Activated CD8-positive, alpha-beta memory T cell treated with anti-CD3 and anti-CD28 coated beads, Interleukin-2, amount 10 ng/mL, durations not matched to agents 7 days and 5 days (primary cell): ENCODE measurements around the gene UIMC1. TPM values are rescaled to one million over a fixed set of nuclear protein-coding genes. Genes with fewer than 3 reads are reported as not detected.

ENCODE experiments used
- ATAC-seq: fragments of 150-1000 bp; cut with Tn5 transposase; one replicate; pipeline ENCODE4 v1.10.0; 2021; ENCODE audit warnings: moderate library complexity
- CTCF ChIA-PET: fragments of 350-600 bp; sonication (Branson Sonifier 250); formaldehyde crosslinking; loops from one replicate; lab custom pipeline; 2021; ENCODE audit warnings: antibody characterized with exemption; lab: Charles Lee
- DNase-seq: peaks from one replicate; pipeline ENCODE4 v3.0.0-alpha.2; 2020
- H3K27ac Mint-ChIP-seq: one replicate; pipeline ENCODE4 v1.8.0; 2021; ENCODE audit warnings: mild to moderate bottlenecking, mixed read lengths
- H3K27me3 Mint-ChIP-seq: one replicate; pipeline ENCODE4 v1.8.0; 2021; ENCODE audit warnings: mixed read lengths
- H3K36me3 Mint-ChIP-seq: one replicate; pipeline ENCODE4 v1.8.0; 2021; ENCODE audit warnings: mild to moderate bottlenecking, mixed read lengths
- H3K4me1 Mint-ChIP-seq: one replicate; pipeline ENCODE4 v1.8.0; 2021; ENCODE audit warnings: mixed read lengths
- H3K4me3 Mint-ChIP-seq: one replicate; pipeline ENCODE4 v1.8.0; 2021; ENCODE audit warnings: mild to moderate bottlenecking, moderate library complexity, mixed read lengths
- H3K9me3 Mint-ChIP-seq: one replicate; pipeline ENCODE4 v1.8.0; 2022; ENCODE audit warnings: low read depth, mixed read lengths
- total RNA-seq, 2 experiments: library from RNA; stranded (reverse); gene quantifications; one replicate each; pipeline ENCODE4 v1.2.3, GENCODE V29; 2021

The UIMC1 gene
- total RNA-seq, 2 experiments from 2014 or later: 50.1 to 56.0 TPM

DNA sequence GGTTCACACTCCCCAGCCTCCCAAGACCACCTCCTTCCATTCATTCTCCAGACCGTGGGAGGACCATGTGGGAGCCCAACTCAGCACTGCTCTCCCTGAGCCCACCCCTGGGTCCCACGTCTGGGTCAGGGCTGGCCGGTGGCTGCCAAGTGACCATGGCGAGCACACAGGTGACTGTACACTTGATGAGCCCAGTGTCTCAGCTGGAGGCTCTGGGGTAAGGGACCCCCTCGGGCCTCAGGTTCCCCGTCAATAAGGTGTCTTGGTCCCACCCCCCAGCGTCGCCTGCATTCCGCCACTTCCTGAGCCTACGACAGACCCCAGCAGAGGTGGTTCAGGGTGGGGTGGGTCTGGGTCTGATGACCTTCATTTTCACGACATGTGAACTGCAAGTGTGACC lies 146.2 kb downstream of the UIMC1 start:
- DNase-seq: no peak
- Mint-ChIP-seq H3K27ac (no peak overlapping the region), H3K4me1 (no peaks in the 10 kb centered on the region)

DNA sequence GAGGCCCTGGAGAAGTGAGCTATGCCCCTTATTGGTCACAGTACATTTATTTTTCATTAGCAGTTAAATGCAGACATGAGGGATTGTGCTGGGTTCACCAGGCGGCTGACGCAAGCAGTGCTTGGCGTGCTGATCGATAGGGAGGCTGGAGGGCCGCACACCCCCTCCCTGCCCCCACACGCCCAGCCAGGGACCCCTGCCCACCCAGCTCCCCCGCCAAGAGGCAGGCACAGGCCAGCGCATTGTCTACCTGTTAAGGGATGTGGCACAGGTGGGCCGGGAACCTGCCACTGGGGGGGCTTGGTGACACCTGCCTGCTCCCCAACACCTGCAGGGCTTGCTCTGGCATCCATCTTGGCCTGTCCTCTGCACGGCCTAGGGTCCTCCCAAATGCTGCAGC lies 146.7 kb downstream of the UIMC1 start:
- H3K4me1 Mint-ChIP-seq: no peaks in the 10 kb centered on the region
- ATAC-seq: no peak
- H3K27ac Mint-ChIP-seq: no peak overlapping the region
- peaks cover 11% of the 10 kb centered on the region for H3K27me3 Mint-ChIP-seq
- CTCF ChIA-PET: no interaction called here
- no peaks in the 10 kb centered on the region for H3K36me3 Mint-ChIP-seq
- no peak overlapping the region for H3K4me3 Mint-ChIP-seq
- no peaks in the 10 kb centered on the region for H3K9me3 Mint-ChIP-seq
- no peak for DNase-seq

More for the DNA sequence above, 146.2 kb downstream of the UIMC1 start:
- H3K9me3 Mint-ChIP-seq: no peaks in the 10 kb centered on the region
- ATAC-seq: no peak
- H3K4me3 Mint-ChIP-seq: no peak overlapping the region
- no peaks in the 10 kb centered on the region for H3K36me3 Mint-ChIP-seq
- peaks cover 13% of the 10 kb centered on the region for H3K27me3 Mint-ChIP-seq
- CTCF ChIA-PET: no interaction called here

DNA sequence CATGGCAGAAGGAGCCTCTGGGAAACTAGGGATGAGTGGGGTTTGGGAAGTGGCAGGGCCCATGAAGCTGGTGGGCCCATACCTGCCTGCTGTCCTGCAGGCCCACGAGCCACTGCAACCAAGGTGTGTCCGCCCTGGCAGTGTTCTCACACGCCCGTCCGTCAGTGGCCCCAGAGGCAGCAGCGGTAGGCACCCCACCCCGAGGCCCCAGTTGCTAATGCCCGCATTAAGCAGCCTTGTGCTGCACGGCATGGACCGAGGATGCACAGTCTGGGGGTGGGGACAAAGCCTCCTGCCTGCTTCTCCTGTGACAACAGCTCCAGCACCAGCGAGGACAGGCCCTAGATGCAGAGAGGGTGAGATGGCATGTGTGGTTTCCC lies 148.7 kb downstream of the UIMC1 start:
- no peaks in the 10 kb centered on the region for H3K4me1 Mint-ChIP-seq
- peaks cover 6% of the 10 kb centered on the region for H3K27me3 Mint-ChIP-seq
- H3K27ac Mint-ChIP-seq: no peak overlapping the region
- H3K4me3 Mint-ChIP-seq: no peak overlapping the region
- H3K9me3 Mint-ChIP-seq: no peaks in the 10 kb centered on the region
- CTCF ChIA-PET: no interaction called here
- ATAC-seq (no peak), DNase-seq (no peak)
- H3K36me3 Mint-ChIP-seq: no peaks in the 10 kb centered on the region

DNA sequence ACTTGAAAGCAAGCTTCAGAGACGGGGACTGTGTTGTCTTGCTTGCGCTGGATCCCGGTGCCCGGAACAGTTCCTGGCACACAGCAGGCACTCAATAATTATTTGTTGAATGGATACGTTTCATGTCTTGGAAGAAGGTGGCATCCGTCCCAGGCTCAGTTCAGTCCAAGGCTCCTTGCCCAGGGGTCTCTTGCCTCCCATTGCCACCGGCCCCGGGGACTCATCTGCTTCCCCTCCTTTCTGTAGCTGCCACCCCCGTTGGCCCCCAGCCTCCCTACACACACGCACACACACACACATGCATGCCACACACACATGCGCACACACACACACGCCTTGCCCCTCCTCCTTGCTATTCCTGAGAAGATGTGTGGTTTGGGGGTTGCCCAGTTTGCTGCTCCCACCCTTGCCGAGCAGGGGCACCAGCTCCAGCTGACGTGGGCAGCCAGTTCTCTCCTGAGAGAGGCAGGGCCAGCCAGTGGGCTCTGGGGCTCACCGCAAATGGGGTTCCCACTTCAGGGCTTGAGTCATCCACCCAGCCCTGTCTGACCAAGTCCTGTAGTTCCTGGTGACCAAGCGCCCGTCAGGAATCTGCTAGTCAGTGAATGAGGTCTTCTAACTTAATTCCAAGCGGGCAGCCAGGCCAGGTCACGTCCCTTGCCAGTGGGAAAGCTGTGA lies 149.2 kb downstream of the UIMC1 start:
- H3K4me1 Mint-ChIP-seq: no peaks in the 10 kb centered on the region
- DNase-seq (no peak), ATAC-seq (no peak)
- H3K27me3 Mint-ChIP-seq: peaks cover 3% of the 10 kb centered on the region
- CTCF ChIA-PET: no interaction called here
- no peak overlapping the region for H3K27ac Mint-ChIP-seq
- H3K4me3 Mint-ChIP-seq: no peak overlapping the region
- H3K36me3 Mint-ChIP-seq: no peaks in the 10 kb centered on the region
- H3K9me3 Mint-ChIP-seq: no peaks in the 10 kb centered on the region

DNA sequence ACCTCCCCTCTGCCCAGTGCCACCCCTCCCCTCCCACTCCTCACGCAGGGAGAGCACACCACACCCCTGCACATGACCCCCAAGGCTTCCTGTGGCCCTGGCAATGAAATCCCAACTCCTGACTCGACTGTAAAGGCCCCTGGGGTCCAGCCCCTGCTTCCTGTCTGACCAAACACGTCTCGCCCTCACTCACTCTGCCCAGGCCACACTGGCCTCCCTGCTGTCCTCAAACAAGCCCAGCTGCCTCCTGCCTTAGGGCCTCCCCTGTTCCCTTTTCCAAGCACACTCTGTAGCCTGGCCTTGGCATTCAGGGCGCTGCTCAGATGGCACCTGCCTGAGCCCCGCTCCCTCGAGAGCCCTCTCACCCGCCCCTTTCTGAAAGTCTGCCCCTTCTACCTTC lies 149.8 kb downstream of the UIMC1 start:
- CTCF ChIA-PET: no interaction called here
- Mint-ChIP-seq H3K36me3 (no peaks in the 10 kb centered on the region), H3K4me1 (no peaks in the 10 kb centered on the region), H3K27ac (no peak overlapping the region), H3K4me3 (no peak overlapping the region), H3K27me3 (peaks cover 2% of the 10 kb centered on the region), H3K9me3 (no peaks in the 10 kb centered on the region)
- ATAC-seq: no peak
- DNase-seq: no peak

DNA sequence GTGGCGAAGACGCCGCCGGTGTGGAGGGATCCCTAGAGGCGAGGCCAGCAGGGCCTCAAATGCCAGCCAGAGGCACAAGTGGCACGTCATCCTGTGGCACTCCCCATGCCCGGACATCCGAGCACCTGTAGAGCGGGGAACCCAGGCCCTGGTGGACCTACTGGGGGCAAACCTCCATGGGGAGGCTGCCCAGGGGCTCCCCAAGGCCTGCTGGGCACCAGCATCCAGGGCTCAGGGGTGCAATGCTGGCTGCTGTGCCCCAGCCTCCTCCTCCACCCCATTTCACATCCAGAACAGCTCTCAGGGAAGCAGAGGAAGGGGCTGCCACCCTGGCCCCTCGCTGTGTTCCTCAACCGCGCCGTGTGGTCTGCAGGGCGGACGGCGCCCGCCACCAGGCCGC lies 151.0 kb downstream of the UIMC1 start:
- no peak for DNase-seq
- Mint-ChIP-seq H3K9me3 (no peaks in the 10 kb centered on the region), H3K27ac (no peak overlapping the region), H3K4me3 (no peak overlapping the region), H3K27me3 (peaks cover 2% of the 10 kb centered on the region), H3K4me1 (no peaks in the 10 kb centered on the region), H3K36me3 (no peaks in the 10 kb centered on the region)
- CTCF ChIA-PET: no interaction called here
- no peak for ATAC-seq

Other genes starting within 250 kb of the UIMC1 start
- not detected for gene UNC5A, start 196.2 kb downstream of the UIMC1 start, total RNA-seq
- not detected for gene HK3, start 107.4 kb downstream of the UIMC1 start, total RNA-seq
- gene ZNF346, start 15.9 kb upstream of the UIMC1 start, total RNA-seq: 10 to 100 TPM; 28.8 to 31.2 TPM
- gene FGFR4, start 80.1 kb upstream of the UIMC1 start, total RNA-seq: 1 to 10 TPM in 1 of 2 experiments, under 1 TPM in 1; 0.29 to 1.1 TPM
- gene NSD1, start 127.0 kb upstream of the UIMC1 start, total RNA-seq: 100 to 1,000 TPM in 1 of 2 experiments, 10 to 100 TPM in 1; 94.6 to 114 TPM